IgD-negative memory B cell (primary cell): ENCODE data around the gene CCDC7. TPM values are rescaled to one million over a fixed set of nuclear protein-coding genes. Genes with fewer than 3 reads are reported as not detected.
"Not testable (repeated sequence)": the region's sequence is repeated elsewhere in the genome, so short reads cannot be mapped to it uniquely, and the experiment has no call there.

Experiments
- H3K27ac Mint-ChIP-seq, 3 donors: one replicate each; pipeline ENCODE4 v1.8.0; 2020 to 2022; ENCODE audit warnings: mild to moderate bottlenecking in 3 of 3, mixed read lengths in 3 of 3, moderate library complexity in 1 of 3
- H3K27me3 Mint-ChIP-seq: one replicate; pipeline ENCODE4 v1.8.0; 2021; ENCODE audit warnings: mixed read lengths
- H3K36me3 Mint-ChIP-seq: one replicate; pipeline ENCODE4 v1.8.0; 2020; ENCODE audit warnings: mild to moderate bottlenecking, mixed read lengths
- H3K4me1 Mint-ChIP-seq, 3 donors: one replicate each; pipeline ENCODE4 v1.8.0; 2020 to 2022; ENCODE audit warnings: mixed read lengths in 3 of 3, mild to moderate bottlenecking in 1 of 3
- H3K4me3 Mint-ChIP-seq, 4 donors: one replicate each; pipeline ENCODE4 v1.8.0; 2020 to 2022; ENCODE audit warnings: mild to moderate bottlenecking in 4 of 4, mixed read lengths in 4 of 4, moderate library complexity in 3 of 4
- H3K9me3 Mint-ChIP-seq, 3 donors: one replicate each; pipeline ENCODE4 v1.8.0; 2020 to 2021; ENCODE audit warnings: mixed read lengths in 3 of 3, mild to moderate bottlenecking in 1 of 3
- polyA plus RNA-seq: library from polyadenylated mRNA; unstranded; fragments of 300-500 nt; fragmentation: Illumina TruSeq; gene quantifications from one replicate; pipeline ENCODE4 v1.2.3, GENCODE V29; 2021

The CCDC7 gene
- polyA plus RNA-seq, 1 donor from 2014 or later, result 3.9 TPM

DNA sequence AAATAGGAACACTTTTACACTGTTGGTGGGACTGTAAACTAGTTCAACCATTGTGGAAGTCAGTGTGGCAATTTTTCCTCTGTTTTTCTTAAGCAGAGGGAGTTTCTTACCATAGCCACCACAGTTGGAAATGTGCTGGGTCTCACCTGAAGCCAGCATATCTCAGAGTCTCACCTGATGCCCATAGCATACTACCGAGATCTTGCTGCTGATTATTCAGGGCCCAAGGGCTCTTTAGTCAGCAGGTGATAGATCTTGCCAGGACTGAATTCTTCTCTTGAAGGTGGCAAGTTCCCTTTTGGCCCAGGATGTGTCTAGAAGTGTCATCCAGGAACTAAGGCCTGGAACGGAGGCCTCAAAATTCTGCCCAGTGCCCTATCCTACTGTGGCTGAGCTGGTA, 215.4 kb downstream of the CCDC7 start:
- Mint-ChIP-seq H3K27ac (no peak overlapping the region), H3K4me1 (peaks cover 0 to 2% (median 2%) of the 10 kb centered on the region in 3 donors), H3K27me3 (no peaks in the 10 kb centered on the region), H3K9me3 (peaks cover 3 to 20% (median 11%) of the 10 kb centered on the region in 3 donors), H3K36me3 (peaks cover 4% of the 10 kb centered on the region), H3K4me3 (no peak overlapping the region)

DNA sequence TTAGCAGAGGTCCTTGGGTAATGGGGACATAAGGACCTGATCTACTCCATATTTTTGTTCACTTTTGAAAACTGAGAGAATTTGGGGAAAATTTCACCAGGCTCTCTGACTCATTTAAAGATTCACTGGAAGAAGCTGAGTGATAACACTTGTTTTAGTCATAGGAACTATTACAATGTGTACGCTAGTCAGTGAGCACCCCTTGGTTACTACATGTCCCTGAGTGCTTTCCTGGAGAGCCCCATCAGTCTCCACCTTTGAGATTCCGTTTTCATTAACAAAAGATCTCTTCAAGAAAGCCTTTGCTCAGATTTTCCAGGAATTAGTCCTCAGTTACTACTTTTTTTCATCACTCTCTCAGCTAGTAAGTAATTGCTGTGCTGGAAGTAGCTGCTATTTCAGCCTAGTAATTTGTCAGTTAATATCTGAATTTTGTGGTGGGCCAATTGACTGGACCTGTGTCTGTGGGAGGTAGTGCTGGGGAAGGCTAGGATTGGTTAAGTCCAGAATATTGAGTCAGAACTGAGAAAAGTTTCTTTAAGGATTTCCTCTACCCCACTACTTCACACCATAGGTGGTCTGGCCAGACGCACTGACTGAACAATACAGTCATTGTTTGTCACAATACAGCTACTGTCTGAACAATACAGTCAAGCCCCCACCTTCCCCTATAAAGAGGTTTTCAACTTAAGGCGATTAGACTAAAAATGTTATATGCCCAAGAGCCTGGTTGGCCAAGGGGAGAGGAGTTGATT, 235.0 kb downstream of the CCDC7 start:
- Mint-ChIP-seq H3K27me3 (no peaks in the 10 kb centered on the region), H3K9me3 (peaks cover 13 to 30% (median 26%) of the 10 kb centered on the region in 3 donors), H3K4me1 (no peaks in the 10 kb centered on the region), H3K4me3 (no peak overlapping the region), H3K27ac (no peak overlapping the region), H3K36me3 (peaks cover 7% of the 10 kb centered on the region)

DNA sequence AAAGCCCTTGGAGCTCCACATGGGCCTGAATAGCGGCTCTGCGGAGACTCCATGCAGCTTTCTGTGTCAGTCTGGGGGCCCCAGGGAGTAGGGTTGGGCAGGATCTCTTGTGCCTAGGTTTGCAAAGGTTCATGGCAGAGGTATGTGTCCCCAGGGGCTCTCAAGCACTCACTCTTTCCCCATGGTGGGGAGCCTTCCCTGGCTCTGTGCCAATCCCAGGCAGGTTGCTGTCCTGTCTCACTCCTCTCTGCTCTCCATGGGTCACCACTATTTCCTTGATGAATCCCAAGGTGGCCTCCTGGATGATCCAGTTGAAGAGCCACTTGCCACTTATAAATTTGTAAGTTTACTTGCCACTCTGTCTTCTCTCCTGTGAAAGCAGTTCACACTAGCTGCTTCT, 238.4 kb downstream of the CCDC7 start:
- Mint-ChIP-seq H3K27ac (no peak overlapping the region), H3K4me3 (no peak overlapping the region), H3K9me3 (peaks cover 7 to 21% (median 12%) of the 10 kb centered on the region in 3 donors), H3K36me3 (peaks cover 3% of the 10 kb centered on the region), H3K4me1 (no peaks in the 10 kb centered on the region), H3K27me3 (no peaks in the 10 kb centered on the region)

DNA sequence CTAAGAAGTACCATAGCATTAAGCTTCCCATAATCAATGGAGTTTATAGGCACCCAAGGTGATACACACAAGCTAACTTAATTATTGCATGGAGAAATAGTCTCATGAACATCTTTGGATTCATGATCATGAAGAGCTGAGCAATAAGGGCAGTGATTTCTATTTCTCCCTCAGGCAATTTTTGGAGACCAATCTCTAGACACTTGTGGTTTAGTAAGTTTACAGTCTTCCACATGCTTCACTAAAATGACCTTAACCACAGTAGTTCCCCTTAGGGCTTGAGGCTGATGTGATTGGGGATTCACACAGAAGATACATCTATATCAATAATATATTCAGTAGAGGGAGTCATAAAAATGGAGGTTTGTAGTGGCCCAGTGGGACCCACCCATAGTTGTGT, 241.2 kb downstream of the CCDC7 start:
- Mint-ChIP-seq H3K27me3 (no peaks in the 10 kb centered on the region), H3K4me3 (no peak overlapping the region), H3K4me1 (no peaks in the 10 kb centered on the region), H3K9me3 (peaks cover 4 to 12% (median 8%) of the 10 kb centered on the region in 3 donors), H3K27ac (no peak overlapping the region), H3K36me3 (peaks cover 3% of the 10 kb centered on the region)

DNA sequence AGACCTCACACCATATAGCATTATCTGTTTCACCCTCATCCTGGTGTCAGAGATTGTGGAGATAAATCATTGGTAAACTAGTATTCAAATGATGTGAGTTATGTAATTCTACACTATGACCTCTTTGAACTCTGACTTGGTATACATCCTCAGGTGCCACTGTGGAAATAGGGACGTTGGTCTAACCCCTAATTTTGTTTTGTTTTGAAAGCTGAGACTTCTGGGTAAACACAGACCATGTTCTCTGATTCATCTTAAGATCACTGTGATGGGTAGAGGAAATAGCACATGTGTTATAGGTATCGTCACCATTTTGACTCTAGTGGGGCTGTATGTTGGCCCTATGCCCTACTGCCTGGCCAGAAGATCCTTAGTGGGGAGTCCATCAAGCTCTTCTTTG, 241.6 kb downstream of the CCDC7 start:
- no peak overlapping the region for H3K4me3 Mint-ChIP-seq
- no peak overlapping the region for H3K27ac Mint-ChIP-seq
- no peaks in the 10 kb centered on the region for H3K4me1 Mint-ChIP-seq
- no peaks in the 10 kb centered on the region for H3K27me3 Mint-ChIP-seq
- H3K36me3 Mint-ChIP-seq, result peaks cover 3% of the 10 kb centered on the region
- peaks cover 2 to 8% (median 3%) of the 10 kb centered on the region in 3 donors for H3K9me3 Mint-ChIP-seq

DNA sequence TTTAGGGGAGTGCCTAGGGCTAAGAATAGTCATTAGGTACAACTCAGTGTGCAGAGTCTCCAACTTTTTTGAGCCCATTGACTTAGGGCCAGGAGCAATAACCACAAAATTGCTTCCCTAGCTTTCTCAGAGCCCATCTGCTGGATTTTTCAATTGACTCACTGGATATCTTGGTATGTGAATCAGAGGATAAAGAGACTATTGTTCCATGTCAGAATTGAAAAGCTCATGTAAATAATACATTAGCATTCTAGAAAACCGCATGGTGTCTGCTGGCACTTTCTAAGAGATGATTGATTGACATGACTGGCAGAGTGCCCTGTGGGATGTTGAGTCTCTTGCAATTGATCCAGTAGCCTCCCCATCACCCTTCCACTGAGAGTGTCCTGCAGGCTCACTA, 246.2 kb downstream of the CCDC7 start:
- no peaks in the 10 kb centered on the region for H3K4me1 Mint-ChIP-seq
- no peak overlapping the region for H3K4me3 Mint-ChIP-seq
- H3K9me3 Mint-ChIP-seq, result peaks cover 0 to 2% (median 2%) of the 10 kb centered on the region in 3 donors
- H3K27ac Mint-ChIP-seq, result no peak overlapping the region
- H3K36me3 Mint-ChIP-seq, result peaks cover 5% of the 10 kb centered on the region
- H3K27me3 Mint-ChIP-seq, result no peaks in the 10 kb centered on the region

DNA sequence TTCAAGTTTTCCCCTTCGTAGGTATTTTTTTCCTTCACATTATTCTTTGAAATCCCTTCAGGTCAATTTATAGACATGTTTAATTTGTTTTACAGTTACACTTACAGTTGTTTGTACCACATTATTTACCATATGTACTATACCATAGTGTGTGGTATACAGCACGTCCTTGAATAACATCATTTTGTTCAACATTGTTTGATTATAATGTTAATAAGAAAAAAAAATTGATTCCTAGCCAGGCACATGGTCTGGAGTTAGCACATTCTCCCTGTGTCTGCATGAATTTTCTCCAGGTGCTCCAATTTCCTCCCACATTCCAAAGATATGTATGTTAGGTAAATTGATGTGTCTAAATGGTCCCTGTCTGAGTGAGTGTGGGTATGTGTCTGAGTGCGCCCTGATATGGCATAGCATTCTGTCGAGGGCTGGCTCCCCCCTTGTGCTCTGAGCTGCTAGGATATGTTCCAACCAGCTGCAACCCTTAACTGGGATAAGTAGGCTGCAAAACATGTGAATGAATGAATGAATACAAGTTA, 247.6 kb downstream of the CCDC7 start:
- H3K4me3 Mint-ChIP-seq, result no peak overlapping the region
- H3K4me1 Mint-ChIP-seq, result no peaks in the 10 kb centered on the region
- H3K9me3 Mint-ChIP-seq, result peaks cover 2 to 4% (median 3%) of the 10 kb centered on the region in 3 donors
- H3K27me3 Mint-ChIP-seq, result no peaks in the 10 kb centered on the region
- H3K36me3 Mint-ChIP-seq, result peaks cover 5% of the 10 kb centered on the region
- no peak overlapping the region for H3K27ac Mint-ChIP-seq

DNA sequence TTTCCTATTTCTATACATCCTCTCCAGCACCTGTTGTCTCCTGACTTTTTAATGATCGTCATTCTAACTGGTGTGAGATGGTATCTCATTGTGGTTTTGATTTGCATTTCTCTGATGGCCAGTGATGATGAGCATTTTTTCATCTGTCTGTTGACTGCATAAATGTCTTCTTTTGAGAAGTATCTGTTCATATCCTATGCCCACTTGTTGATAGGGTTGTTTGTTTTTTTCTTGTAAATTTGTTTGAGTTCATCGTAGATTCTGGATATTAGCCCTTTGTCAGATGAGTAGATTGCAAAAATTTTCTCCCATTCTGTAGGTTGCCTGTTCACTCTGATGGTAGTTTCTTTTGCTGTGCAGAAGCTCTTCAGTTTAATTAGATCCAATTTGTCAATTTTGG, 253.7 kb downstream of the CCDC7 start:
- H3K4me1 Mint-ChIP-seq, H3K4me3 Mint-ChIP-seq, H3K27me3 Mint-ChIP-seq, H3K27ac Mint-ChIP-seq, H3K36me3 Mint-ChIP-seq: not testable (repeated sequence)
- H3K9me3 Mint-ChIP-seq, result peaks cover 2 to 12% (median 9%) of the 10 kb centered on the region in 3 donors

DNA sequence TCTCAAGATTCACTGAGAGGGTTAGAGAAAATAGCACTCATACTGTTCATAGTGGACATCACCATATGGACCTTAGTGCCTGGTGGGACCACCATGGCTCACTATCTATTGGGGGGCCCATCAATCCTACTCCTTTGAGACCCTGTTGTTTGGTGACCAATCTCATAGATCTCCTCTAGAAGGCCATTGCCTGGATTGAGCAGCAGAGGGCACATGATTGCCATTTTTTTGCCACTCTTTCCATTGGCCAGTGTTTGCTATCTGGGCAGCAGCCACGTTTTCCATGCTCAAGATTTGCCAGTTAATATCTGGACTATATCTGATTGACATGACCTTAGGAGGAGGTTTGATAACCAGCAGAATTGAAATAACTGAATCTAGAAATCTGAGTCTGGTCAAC, 267.6 kb downstream of the CCDC7 start:
- no peaks in the 10 kb centered on the region for H3K27me3 Mint-ChIP-seq
- H3K4me3 Mint-ChIP-seq, result no peak overlapping the region
- H3K27ac Mint-ChIP-seq, result no peak overlapping the region
- no peaks in the 10 kb centered on the region for H3K4me1 Mint-ChIP-seq
- H3K9me3 Mint-ChIP-seq, result peaks cover 6 to 27% (median 21%) of the 10 kb centered on the region in 3 donors
- H3K36me3 Mint-ChIP-seq, result no peaks in the 10 kb centered on the region

DNA sequence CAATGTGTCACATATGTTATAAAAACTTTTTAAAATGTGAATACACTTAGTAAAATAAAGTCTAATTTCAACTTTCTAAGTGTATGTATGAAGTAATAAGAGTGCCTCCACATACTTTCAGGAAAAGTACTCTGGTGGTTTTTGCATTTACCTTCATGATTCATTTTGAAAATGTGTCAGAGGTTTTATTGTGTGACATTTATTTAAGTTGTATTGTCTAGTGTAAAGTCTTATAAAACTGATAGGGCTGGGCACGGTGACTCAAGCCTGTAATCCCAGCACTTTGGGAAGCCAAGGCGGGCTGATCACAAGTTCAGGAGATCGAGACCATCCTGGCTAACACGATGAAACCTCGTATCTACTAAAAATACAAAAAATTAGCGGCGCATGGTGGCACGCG, 285.6 kb downstream of the CCDC7 start:
- Mint-ChIP-seq H3K4me1 (no peaks in the 10 kb centered on the region), H3K4me3 (no peak overlapping the region), H3K27ac (no peak overlapping the region), H3K9me3 (peaks cover 0 to 1% (median 0%) of the 10 kb centered on the region in 3 donors), H3K36me3 (no peaks in the 10 kb centered on the region), H3K27me3 (no peaks in the 10 kb centered on the region)

DNA sequence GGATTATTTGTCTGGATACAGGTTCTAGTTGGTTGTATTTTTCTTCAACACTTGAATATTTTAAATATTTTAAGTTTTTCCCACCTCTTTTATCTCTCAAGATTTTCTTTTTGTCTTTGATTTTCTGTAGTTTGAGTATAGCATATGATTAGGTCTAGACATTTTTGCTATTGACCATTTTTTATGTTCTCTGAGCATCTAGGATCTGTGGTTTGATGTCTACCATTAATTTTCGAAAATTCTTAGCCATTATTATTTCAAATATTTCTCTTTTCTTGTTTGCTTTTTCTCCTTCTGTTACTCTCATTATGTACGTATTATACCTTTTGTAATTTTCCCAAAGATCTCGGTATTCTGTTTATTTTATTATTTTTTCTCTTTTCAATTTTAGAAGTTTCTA, 293.0 kb downstream of the CCDC7 start:
- Mint-ChIP-seq H3K9me3 (peaks cover 4 to 10% (median 9%) of the 10 kb centered on the region in 3 donors), H3K4me3 (no peak overlapping the region), H3K27ac (no peak overlapping the region), H3K4me1 (no peaks in the 10 kb centered on the region), H3K27me3 (no peaks in the 10 kb centered on the region), H3K36me3 (no peaks in the 10 kb centered on the region)

DNA sequence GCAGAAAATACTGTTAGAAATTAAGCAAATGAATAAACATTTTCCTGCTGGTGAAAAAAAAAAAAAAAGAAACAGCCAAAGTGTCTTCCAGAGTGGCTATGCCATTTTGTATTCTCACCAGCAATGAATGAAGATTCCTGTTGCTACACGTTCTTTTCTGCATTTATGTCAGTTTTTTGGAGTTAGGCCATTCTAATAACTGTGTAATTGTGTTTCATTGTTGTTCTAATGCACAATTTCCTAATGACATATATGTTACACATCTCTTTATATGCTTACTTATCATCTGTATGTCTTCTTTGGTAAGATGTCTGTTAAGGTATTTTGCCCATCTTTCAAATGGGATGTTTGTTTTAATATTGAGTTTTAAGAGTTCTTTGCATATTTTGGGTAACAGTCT, 298.4 kb downstream of the CCDC7 start:
- H3K4me1 Mint-ChIP-seq, result no peaks in the 10 kb centered on the region
- H3K36me3 Mint-ChIP-seq, result peaks cover 6% of the 10 kb centered on the region
- H3K27ac Mint-ChIP-seq, result no peak overlapping the region
- peaks cover 8 to 14% (median 12%) of the 10 kb centered on the region in 3 donors for H3K9me3 Mint-ChIP-seq
- no peak overlapping the region for H3K4me3 Mint-ChIP-seq
- H3K27me3 Mint-ChIP-seq, result no peaks in the 10 kb centered on the region

DNA sequence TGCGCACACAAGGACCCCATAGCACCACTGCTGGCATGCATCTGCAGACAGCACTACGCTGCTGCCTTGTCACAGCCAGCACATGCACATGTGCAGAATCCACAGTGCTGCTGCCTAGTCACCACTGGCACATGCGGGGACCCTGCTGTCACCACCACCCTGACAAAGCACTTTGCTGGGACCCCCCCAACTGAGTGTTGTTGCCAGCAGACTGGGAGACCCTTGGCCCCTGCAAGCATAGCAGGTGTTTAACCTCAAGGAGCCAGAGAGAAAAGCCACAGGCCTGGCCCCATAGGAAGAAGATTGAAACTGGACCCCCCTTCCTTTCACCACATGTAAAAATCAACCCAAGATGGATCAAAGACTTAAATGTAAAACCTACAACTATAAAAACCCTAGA, 300.9 kb downstream of the CCDC7 start:
- peaks cover 6% of the 10 kb centered on the region for H3K36me3 Mint-ChIP-seq

DNA sequence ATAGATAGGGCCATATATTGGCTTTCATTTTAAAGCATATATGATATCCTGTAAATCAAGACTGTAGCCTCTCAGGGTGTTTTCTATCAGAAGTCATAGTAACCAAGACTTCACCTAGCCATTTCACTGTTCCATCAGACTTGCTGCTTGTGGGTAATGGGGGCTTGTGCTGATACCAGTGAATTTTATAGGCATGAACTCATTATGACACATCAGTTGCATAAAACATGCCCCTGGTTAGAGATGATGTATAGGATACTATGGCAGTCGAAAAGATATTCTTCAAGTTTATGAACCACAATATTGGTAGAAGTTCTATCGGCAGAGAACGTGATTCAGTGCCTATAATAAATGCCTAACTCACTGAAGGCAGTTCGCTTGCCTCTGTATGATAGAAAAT, 305.6 kb downstream of the CCDC7 start:
- no peaks in the 10 kb centered on the region for H3K27me3 Mint-ChIP-seq
- no peaks in the 10 kb centered on the region for H3K4me1 Mint-ChIP-seq
- peaks cover 10 to 20% (median 18%) of the 10 kb centered on the region in 3 donors for H3K9me3 Mint-ChIP-seq
- H3K27ac Mint-ChIP-seq, result no peak overlapping the region
- peaks cover 4% of the 10 kb centered on the region for H3K36me3 Mint-ChIP-seq
- H3K4me3 Mint-ChIP-seq, result no peak overlapping the region

More for the DNA sequence above, 300.9 kb downstream of the CCDC7 start:
- Mint-ChIP-seq H3K4me3 (no peak overlapping the region), H3K4me1 (no peaks in the 10 kb centered on the region), H3K27ac (no peak overlapping the region), H3K27me3 (no peaks in the 10 kb centered on the region), H3K9me3 (peaks cover 8 to 14% (median 12%) of the 10 kb centered on the region in 3 donors)

DNA sequence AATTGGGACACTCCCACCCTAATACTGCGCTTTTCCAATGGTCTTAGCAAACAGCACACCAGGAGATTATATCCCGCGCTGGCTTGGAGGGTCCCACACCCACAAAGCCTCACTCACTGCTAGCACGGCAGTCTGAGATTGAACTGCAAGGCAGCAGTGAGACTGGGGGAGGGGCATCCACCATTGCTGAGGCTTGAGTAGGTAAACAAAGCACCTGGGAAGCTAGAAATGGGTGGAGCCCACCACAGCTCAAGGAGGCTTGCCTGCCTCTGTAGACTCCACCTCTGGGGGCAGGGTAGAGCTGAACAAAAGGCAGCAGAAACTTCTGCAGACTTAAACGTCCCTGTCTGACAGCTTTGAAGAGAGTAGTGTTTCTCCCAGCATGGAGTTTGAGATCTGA, 309.0 kb downstream of the CCDC7 start:
- not testable (repeated sequence) for H3K27ac Mint-ChIP-seq, H3K36me3 Mint-ChIP-seq, H3K27me3 Mint-ChIP-seq, H3K4me3 Mint-ChIP-seq, H3K4me1 Mint-ChIP-seq
- peaks cover 15 to 25% (median 20%) of the 10 kb centered on the region in 3 donors for H3K9me3 Mint-ChIP-seq

DNA sequence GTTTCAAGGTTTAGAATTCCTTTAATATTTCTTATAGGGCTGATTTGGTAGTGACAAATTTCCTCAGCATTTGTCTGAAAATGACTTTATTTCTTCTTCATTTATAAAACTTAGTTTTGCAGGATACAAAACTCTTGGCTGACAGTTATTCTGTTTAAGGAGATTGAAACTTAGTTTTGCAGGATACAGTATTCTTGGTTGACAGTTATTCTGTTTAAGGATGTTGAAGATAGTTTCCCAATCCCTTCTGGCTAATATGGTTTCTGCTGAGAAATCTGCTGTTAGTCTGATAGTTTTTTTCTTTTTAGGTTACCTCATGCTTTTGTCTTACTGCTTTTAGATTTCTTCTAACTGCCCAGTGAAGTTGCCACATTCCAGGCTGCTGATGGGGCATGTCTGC, 325.3 kb downstream of the CCDC7 start:
- Mint-ChIP-seq H3K9me3 (peaks cover 8 to 46% (median 21%) of the 10 kb centered on the region in 3 donors), H3K27ac (no peak overlapping the region), H3K36me3 (peaks cover 5% of the 10 kb centered on the region), H3K27me3 (no peaks in the 10 kb centered on the region), H3K4me3 (no peak overlapping the region), H3K4me1 (no peaks in the 10 kb centered on the region)
